Measurements from ENCODE around the gene ABTB1. TPM values are rescaled to one million over a fixed set of nuclear protein-coding genes. Genes with fewer than 3 reads are reported as not detected.

ABTB1 gene
- total RNA-seq, 2 experiments from 2014 or later: 4.4 to 14.5 TPM

DNA sequence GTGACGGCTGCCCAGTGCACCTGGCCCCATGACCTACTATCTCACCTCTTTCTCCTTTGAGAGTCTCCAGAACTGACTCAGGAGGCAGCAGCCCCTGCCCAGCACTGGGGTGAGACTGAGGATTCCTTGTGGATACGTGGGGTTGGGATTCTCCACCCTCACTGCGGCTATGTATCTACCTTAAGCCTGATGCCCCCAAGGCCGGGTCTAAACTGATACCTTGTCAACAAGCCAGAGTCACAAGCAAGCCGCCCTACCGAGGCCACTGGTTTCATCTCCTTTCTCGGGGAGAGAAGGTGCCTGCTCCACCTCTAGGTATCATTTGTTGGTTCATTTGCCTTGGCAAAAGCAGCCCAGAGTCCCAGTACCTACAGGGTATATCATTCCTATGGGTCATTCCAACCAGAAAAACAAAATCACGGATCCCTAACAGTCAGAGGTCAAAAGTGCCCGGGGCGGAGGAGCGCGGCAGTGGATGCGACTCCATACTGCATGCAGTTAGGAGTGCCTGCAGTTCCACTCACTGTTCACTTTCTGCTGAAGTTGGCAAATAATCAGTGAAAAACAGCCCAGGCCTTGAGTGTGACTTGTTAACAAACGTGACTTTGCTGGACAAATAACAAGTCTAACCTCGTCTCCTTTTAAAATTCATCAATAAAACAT lies 47.5 kb downstream of the ABTB1 start:
- Histone ChIP-seq H3K27ac (ENCODE audit: low read depth, low read length, poor library complexity, severe bottlenecking) (no peak overlapping the region), H3K4me3 (ENCODE audit: low read depth, low read length, poor library complexity, severe bottlenecking) (no peak overlapping the region), H3K9me3 (ENCODE audit: low read length) (no peaks in the 10 kb centered on the region), H2AFZ (ENCODE audit: low read length) (no peak overlapping the region), H3K79me2 (ENCODE audit: insufficient read depth, low read depth, low read length) (no peaks in the 10 kb centered on the region), H3K9me2 (ENCODE audit: insufficient read depth, low read length) (no peaks in the 10 kb centered on the region), H3K36me3 (ENCODE audit: insufficient read depth, low read length) (peaks cover 61% of the 10 kb centered on the region), H4K20me1 (ENCODE audit: insufficient read depth, low read length) (no peaks in the 10 kb centered on the region), H3K4me2 (ENCODE audit: low read length) (no peak overlapping the region), H3K4me1 (ENCODE audit: insufficient read depth, low read length, poor library complexity, severe bottlenecking) (no peaks in the 10 kb centered on the region)
- POLR2A ChIA-PET: no interaction called here
- BruUV-seq (replicated peaks): no TSS peak
- CTCF ChIA-PET (ENCODE audit: unreplicated experiment): no interaction called here
- intact Hi-C loops (cut with micrococcal nuclease; ENCODE audit: unreplicated experiment): no loop called here
- no peak for DNase-seq (ENCODE audit: low spot score)
- TF ChIP-seq, protein P1, sequence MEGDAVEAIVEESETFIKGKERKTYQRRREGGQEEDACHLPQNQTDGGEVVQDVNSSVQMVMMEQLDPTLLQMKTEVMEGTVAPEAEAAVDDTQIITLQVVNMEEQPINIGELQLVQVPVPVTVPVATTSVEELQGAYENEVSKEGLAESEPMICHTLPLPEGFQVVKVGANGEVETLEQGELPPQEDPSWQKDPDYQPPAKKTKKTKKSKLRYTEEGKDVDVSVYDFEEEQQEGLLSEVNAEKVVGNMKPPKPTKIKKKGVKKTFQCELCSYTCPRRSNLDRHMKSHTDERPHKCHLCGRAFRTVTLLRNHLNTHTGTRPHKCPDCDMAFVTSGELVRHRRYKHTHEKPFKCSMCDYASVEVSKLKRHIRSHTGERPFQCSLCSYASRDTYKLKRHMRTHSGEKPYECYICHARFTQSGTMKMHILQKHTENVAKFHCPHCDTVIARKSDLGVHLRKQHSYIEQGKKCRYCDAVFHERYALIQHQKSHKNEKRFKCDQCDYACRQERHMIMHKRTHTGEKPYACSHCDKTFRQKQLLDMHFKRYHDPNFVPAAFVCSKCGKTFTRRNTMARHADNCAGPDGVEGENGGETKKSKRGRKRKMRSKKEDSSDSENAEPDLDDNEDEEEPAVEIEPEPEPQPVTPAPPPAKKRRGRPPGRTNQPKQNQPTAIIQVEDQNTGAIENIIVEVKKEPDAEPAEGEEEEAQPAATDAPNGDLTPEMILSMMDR (conservative IDR thresholded peaks at IDR 0.05; ENCODE audit: low read length): no peak
- no peak for TF ChIP-seq EZH2phosphoT487 (IDR thresholded peaks at IDR 0.05; ENCODE audit: borderline replicate concordance, low read depth, low read length)

DNA sequence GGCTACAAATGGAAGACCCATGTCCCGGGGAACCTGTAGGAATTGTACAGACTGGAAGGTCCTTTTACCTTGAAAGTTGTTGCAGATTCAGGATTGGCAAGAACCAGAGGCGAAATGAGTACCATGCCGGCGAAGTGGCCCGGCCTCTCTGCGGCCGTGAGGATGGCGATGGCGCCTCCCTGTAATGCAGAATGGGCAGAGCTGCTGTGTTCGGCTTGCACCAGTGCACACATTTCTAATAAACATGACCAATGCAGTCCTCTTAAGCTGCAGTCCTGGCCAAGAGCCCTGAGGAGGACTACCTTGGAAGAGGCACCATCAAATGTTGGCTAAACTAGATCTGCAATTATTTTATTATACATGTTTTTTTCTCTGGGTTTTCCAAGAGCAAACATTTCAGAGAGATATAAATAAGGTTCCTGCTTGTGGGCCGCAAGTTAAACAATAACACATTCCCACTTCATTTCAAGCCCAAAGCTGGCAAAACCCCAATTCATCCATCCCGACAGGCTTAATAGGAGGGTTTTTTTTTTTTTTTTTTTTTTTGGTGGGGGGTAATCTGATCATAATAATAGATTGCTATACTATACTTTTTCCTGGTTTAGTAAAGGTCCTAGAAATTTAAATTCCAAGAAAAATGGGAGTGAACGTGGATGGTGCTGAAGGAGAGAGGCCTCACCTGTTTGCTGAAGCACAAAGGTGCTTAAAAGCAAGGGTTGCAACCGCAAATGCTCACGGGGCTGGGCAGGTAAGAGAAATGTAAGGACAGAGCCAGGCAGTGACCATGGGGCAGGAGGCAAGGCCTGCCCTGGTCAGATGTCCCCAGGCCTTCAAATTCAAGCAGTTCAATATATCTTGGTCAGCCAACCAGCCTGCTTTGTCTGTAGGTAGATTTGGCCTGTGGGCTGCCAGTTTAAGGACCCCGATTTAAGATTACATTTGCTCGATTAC lies 48.5 kb downstream of the ABTB1 start:
- H3K36me3 ChIP-seq (ENCODE audit: insufficient read depth, low read length): peaks cover 57% of the 10 kb centered on the region
- ChIA-PET CTCF (ENCODE audit: unreplicated experiment) (no interaction called here), POLR2A (interaction anchor here (0.6 kb wide), 2 partner anchors 8 to 10 kb away, joined by 3 to 5 read pairs; no protein-coding TSS in a partner anchor)
- no TSS peak for BruUV-seq (replicated peaks)
- no peaks in the 10 kb centered on the region for H3K9me2 ChIP-seq (ENCODE audit: insufficient read depth, low read length)
- H3K4me3 ChIP-seq (ENCODE audit: low read depth, low read length, poor library complexity, severe bottlenecking): no peak overlapping the region
- no peaks in the 10 kb centered on the region for H3K79me2 ChIP-seq (ENCODE audit: insufficient read depth, low read depth, low read length)
- no peaks in the 10 kb centered on the region for H3K9me3 ChIP-seq (ENCODE audit: low read length)
- H4K20me1 ChIP-seq (ENCODE audit: insufficient read depth, low read length): no peaks in the 10 kb centered on the region
- intact Hi-C loops (cut with micrococcal nuclease; ENCODE audit: unreplicated experiment): no loop called here
- DNase-seq (ENCODE audit: low spot score): no peak
- TF ChIP-seq EZH2phosphoT487 (IDR thresholded peaks at IDR 0.05; ENCODE audit: borderline replicate concordance, low read depth, low read length): no peak
- TF ChIP-seq, protein P1 (conservative IDR thresholded peaks at IDR 0.05; ENCODE audit: low read length): no peak
- no peak overlapping the region for H2AFZ ChIP-seq (ENCODE audit: low read length)
- H3K27ac ChIP-seq (ENCODE audit: low read depth, low read length, poor library complexity, severe bottlenecking): no peak overlapping the region
- H3K4me2 ChIP-seq (ENCODE audit: low read length): no peak overlapping the region
- no peaks in the 10 kb centered on the region for H3K4me1 ChIP-seq (ENCODE audit: insufficient read depth, low read length, poor library complexity, severe bottlenecking)

Measured in OCI-LY7 (cell line).